Measurements from ENCODE around the gene MIPOL1.

- TF ChIP-seq CTCF (IDR thresholded peaks at IDR 0.05) (no peak), EP300 (IDR thresholded peaks at IDR 0.05) (no peak), POLR2A (IDR thresholded peaks at IDR 0.05) (no peak)
Observed at GRCh38 chr14:37436519-37436918, 238.8 kb downstream of the MIPOL1 start.

Data from tibial nerve (tissue), 4 donors.